ENCODE results near the gene CCDC51.
"Not testable (repeated sequence)": the region's sequence is repeated elsewhere in the genome, so short reads cannot be mapped to it uniquely, and the experiment has no call there.

The CCDC51 gene

GRCh38 chr3:48439820-48440589 is at the start of gene CCDC51, which contains the start of gene TMA7:
Gene CCDC51 (minus strand): TSS chr3:48440119. CDS start chr3:48435128, 4,991 bp downstream.
Gene TMA7 (plus strand): TSS chr3:48440257. CDS start chr3:48440297, 40 bp downstream.
- DNase-seq (ENCODE audit: low read depth): peak; percentile 97

GRCh38 chr3:48486952-48487351 is 47.0 kb upstream of the CCDC51 start:
- no peak for DNase-seq (ENCODE audit: low read depth)

GRCh38 chr3:48482822-48483221 is 42.9 kb upstream of the CCDC51 start:
- DNase-seq (ENCODE audit: low read depth): not testable (repeated sequence)

- not testable (repeated sequence) for DNase-seq (ENCODE audit: low read depth)
These were observed 41.0 kb upstream of the CCDC51 start for GRCh38 chr3:48480891-48481290.

- DNase-seq (ENCODE audit: low read depth): peak; percentile 38
These were observed 39.0 kb upstream of the CCDC51 start for GRCh38 chr3:48478626-48479555.

- DNase-seq (ENCODE audit: low read depth): no peak
These were observed 38.1 kb upstream of the CCDC51 start for GRCh38 chr3:48477959-48478520.

GRCh38 chr3:48476426-48477053 is 36.6 kb upstream of the CCDC51 start:
- DNase-seq (ENCODE audit: low read depth): no peak

GRCh38 chr3:48475188-48475587 is 35.3 kb upstream of the CCDC51 start:
- DNase-seq (ENCODE audit: low read depth): no peak

GRCh38 chr3:48474619-48475018 is 34.7 kb upstream of the CCDC51 start:
- no peak for DNase-seq (ENCODE audit: low read depth)

GRCh38 chr3:48474031-48474430 is 34.1 kb upstream of the CCDC51 start:
- not testable (repeated sequence) for DNase-seq (ENCODE audit: low read depth)

- DNase-seq (ENCODE audit: low read depth): no peak
These were observed 33.7 kb upstream of the CCDC51 start for GRCh38 chr3:48473617-48473952.

- DNase-seq (ENCODE audit: low read depth): peak; percentile 89
These were observed 33.2 kb upstream of the CCDC51 start for GRCh38 chr3:48472923-48473616.

GRCh38 chr3:48472673-48472922 is 32.7 kb upstream of the CCDC51 start:
- DNase-seq (ENCODE audit: low read depth): no peak

- DNase-seq (ENCODE audit: low read depth): no peak
These were observed 30.4 kb upstream of the CCDC51 start for GRCh38 chr3:48470286-48470685.

- DNase-seq (ENCODE audit: low read depth): no peak
These were observed 29.4 kb upstream of the CCDC51 start for GRCh38 chr3:48469046-48469915.

- DNase-seq (ENCODE audit: low read depth): no peak
These were observed 28.4 kb upstream of the CCDC51 start for GRCh38 chr3:48468329-48468731.

GRCh38 chr3:48467473-48468267 is 27.8 kb upstream of the CCDC51 start:
- DNase-seq (ENCODE audit: low read depth): no peak

- DNase-seq (ENCODE audit: low read depth): no peak
These were observed 27.2 kb upstream of the CCDC51 start for GRCh38 chr3:48467110-48467454.

GRCh38 chr3:48466386-48467109 is 26.6 kb upstream of the CCDC51 start:
- DNase-seq (ENCODE audit: low read depth): no peak

Data from activated T-helper 1 cell treated with Interleukin-2 at 50 U/mL for 16 hours (primary cell).